Middle frontal gyrus (tissue), 1 donor: ENCODE data around the gene CDC27.
"Not testable (repeated sequence)": the region's sequence is repeated elsewhere in the genome, so short reads cannot be mapped to it uniquely, and the experiment has no call there.

Experiments used
- DNase-seq: peaks from one replicate; pipeline ENCODE4 v3.0.0-alpha.2; 2015; ENCODE audit warnings: low spot score; ENCODE audit errors: extremely low spot score

CDC27 gene

DNA sequence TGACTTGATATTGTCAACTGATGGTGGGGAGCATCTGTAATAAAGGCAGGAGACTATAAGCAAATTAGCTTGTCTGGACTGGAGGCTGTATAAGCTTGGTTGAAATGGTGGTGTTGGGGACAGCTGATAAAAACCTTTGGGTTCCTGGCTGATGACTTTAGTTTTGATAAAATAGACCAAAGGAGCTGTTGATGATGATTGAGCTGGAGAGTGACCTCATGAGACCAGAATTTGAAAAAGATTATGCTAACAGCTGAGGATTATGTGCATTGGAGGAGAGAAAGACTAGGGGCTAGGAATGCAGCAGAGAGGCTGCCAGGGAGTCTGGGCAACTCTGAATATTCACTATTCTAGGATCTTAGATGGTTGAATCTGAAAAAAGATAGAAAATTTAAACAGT is 8.7 kb upstream of the CDC27 start:
- DNase-seq = no peak

DNA sequence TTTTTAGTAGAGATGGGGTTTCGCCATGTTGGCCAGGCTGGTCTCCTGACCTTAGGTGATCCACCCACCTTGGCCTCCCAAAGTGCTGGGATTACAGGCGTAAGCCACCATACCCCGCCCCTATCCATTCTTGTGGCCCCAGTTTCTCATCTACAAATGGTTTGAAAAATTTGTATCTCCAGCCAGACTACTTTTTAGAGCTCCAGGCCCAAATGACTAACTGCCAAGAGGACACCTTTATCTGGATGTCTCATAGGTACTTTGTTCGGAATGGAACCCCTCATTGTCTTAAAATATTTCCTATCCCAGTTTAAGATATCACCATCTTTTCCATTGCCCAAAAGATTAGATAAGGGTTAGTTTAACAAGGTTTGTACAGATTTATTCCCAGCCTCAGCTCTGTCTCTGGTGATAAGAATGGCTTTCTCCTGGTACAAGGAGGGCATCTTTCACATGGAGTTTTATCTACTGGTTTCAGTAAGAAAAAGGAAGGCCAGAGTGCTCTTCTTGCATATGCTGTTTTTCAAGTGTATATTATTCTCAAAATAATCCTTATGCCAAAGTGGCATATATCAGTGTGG is 4.9 kb upstream of the CDC27 start:
- DNase-seq = no peak

DNA sequence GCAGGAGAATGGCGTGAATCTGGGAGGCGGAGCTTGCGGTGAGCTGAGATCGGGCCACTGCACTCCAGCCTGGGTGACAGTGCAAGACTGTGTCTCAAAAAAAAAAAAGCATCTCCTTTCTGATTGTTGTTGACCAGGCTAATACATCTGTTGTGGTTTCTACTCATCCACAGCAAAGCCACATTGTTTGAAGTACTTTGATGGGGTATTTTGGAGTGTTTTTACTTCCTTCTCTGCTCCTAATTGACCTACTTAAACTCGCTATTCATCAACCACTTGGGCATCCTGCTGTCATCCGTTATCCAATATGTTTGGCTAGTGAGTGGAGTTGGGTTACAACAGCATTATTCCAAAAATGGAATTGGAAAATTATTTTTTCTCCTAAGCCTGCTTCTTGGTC is 3.5 kb upstream of the CDC27 start:
- DNase-seq = no peak

DNA sequence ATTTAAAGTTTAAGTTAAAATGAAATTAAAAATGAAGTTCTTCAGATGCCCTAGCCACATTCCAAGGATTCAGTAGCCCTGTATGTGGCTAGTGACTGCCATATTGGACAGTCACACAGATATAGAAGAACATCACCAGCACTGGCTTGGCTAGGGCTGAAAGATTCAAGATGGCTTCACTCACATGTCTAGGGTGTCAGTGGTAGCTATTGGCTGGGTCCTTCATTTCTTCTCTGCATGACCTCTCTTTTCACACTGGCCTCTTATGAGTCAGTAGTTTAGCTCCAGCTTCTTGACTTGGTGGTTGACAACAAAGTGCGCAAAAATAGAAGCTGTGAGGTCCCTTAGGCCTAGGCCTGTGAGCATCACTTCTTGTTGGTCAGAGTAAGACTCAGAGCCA is 1.7 kb upstream of the CDC27 start:
- no peak for DNase-seq

DNA sequence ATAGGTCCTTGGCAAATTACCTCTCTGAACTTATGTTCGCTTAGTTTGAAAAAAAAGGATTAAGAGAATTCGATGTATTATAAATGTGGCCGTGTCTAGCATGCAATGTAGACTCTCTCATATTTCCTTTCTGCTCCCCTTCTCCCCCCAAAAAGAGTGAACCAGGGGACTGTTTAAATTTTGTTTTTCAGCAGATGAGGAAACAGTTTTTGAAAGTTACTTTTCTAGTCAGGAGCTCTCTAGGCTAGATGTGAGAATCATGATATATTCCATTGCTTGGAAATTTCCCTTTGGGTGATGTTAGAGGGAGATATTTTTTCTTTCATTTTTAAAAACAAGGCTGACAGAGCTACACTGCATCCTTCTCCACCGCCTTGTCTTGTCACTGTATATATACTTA is 1.1 kb upstream of the CDC27 start:
- DNase-seq = no peak

DNA sequence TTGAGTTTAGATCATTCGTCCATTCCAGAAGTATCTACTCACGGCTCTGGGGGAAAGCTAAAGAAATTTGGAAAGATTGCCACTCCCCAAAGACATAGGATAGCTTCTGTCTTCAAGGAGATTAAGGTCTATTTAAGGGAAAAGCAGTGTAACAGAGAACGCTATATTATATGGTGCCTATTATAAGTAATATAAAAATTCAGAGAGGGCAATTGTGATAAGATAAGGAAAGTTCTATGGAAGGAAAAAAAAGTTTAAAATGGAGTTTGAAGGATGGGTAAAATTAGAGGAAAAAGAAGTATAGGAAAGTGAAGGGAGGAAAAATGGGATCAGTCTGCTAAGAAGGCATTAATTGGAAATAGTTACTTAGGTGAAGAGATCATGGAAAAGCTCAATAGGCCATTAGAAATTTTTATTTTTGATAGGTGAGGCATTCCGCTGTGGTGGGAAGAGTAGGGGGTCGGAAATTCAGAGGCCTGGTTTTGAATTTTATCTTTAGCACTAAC is 690 bp upstream of the CDC27 start:
- no peak for DNase-seq

DNA sequence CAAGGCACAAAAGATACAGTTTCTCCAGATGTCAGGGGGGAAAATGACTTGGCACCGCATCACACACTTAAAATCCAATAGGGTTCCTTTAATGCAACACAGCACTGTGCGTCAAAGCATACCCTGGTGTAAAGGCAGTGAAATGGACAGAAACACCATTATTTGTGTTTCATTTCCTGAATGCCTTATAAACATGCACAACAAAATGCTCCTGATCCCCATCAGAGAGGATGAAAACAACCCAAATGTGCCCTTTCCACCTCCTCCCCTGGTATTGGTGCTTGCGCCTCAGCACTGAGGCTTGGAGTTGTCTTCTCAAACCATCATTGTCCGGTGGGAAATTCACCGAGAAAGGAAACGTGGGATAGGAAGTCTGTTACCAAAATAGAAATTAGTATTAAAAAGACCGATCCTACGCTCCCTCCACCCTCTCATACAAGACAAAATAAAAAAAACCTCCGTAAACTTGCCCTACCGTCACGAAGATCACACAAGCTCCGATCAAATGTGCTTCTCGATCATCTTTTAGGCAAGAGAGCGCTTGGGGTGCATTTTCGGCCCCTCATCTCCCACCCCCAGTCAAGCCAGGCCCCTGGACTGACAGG is 722 bp downstream of the CDC27 start:
- no peak for DNase-seq

DNA sequence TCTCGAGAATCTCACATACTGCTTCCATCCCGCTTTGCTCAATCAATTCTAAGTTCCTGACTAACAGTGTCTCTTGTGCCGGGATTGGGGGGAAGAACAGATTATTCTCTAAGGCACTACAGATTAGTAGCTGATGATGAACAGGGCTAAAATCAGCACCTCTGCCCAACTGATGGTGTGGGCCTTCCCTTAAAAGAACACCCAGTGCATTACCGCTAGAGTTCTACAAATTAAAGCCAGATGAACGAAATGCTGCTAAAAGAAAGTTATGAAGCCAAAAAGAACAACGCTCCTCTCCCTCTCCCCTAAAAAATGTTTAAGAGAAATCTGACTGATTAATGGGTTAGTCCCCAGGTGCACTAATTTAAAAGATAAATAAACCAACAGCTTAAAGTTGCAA is 4.4 kb downstream of the CDC27 start:
- no peak for DNase-seq

DNA sequence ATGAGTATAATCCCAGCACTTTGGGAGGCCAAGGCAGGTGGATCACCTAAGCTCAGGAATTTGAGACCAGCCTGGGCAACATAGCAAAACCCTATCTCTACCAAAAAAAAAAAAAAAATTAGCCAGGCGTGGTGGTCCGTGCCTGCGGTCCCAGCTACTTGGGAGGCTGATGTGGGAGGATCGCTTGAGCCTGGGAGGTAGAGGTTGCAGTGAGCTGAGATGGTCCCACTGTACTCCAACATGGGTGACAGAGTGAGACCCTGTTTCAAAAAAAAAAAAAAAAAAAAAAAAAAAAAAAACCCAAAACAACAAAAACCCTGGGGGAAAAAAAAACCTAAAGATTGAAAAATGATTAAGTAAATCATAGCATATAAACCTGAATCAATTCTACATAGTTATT is 8.1 kb downstream of the CDC27 start:
- not testable (repeated sequence) for DNase-seq

DNA sequence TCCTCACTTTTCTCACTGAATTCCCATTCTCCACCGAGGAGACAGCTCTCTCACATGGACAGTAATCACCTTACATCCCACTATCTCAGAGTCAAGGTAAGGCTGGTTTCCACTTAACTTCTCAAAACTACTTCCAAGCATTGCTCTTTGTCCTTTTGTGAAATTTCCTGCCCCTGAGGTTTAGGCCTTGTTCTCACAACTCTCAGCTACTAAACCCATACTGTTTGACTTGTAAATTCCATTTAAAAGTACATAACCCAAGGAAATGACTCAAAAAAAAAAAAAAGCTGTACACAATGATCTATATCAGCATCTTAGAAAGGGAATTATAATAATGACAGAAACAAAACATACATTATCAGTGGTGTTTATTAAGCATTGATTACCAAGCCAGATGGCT is 8.8 kb downstream of the CDC27 start:
- no peak for DNase-seq

DNA sequence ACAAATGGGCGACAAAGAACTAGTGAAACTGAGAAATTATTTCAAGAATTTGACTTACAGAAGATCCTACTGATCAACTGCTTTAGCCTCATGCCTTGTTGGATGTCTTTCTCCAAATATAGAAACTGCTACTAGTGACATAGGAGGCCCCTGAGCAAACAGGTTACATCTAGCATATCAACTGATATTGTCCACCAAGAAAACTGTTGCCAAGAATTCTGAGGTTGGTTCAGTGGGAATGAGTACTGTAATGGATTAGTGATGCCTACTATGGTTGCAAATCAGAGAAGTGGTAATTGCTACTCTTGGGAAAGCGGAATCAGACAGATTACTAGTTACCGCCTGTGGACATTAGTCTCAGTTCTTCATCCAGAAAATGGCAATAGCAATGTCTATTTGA is 10.0 kb downstream of the CDC27 start:
- DNase-seq = no peak

DNA sequence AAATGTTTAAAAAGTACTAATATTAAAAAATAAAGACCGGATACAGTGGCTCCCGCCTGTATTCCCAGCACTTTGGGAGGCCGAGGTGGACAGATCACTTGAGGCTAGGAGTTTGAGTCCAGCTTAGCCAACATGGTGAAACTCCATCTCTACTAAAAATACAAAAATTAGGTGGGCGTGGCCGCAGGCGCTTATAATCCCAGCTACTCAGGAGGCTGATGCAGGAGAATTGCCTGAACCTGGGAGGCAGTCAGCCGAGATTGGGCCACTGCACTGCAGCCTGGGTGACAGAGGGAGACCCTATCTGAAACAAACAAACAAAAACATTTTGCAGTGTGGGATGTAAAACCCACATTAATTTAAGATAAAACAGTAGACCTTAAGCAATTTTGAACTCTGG is 11.8 kb downstream of the CDC27 start:
- DNase-seq = no peak

DNA sequence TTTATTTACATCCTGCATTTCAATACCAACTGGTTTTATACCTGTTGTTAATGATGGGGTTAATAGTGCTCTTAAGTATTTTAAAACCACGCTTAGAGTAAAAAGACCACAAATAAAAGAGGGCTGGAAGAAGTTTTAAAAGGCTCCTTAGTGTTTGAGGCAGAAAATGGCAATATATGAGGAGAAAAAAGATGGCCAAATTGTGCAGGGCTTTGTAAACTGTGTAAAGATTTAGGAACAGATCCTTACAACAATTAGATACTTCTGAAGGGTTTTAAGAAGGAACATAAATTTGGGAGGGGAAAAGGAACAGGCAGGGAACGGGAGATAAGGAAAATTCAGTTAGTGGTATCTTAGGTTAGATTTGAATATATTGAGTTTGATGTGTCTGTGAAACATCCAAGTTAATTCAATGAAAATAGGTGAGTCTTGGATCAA is 12.7 kb downstream of the CDC27 start:
- no peak for DNase-seq

DNA sequence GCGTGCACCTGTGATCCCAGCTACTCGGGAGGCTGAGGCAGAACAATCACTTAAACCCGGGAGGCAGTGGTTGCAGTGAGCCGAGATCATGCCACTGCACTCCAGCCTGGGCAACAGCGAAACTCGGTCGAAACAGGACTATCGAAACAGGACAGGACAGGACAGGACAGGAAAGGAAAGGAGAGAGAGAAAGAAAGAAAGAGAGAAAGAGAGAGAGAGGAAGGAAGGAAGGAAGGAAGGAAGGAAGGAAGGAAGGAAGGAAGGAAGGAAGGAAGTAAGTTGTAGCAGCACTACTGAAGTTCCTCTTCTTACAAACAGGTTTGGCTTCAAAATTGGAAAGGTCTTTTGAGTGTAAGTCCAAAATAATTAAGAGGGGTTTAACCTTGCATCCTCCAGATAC is 14.3 kb downstream of the CDC27 start:
- not testable (repeated sequence) for DNase-seq

DNA sequence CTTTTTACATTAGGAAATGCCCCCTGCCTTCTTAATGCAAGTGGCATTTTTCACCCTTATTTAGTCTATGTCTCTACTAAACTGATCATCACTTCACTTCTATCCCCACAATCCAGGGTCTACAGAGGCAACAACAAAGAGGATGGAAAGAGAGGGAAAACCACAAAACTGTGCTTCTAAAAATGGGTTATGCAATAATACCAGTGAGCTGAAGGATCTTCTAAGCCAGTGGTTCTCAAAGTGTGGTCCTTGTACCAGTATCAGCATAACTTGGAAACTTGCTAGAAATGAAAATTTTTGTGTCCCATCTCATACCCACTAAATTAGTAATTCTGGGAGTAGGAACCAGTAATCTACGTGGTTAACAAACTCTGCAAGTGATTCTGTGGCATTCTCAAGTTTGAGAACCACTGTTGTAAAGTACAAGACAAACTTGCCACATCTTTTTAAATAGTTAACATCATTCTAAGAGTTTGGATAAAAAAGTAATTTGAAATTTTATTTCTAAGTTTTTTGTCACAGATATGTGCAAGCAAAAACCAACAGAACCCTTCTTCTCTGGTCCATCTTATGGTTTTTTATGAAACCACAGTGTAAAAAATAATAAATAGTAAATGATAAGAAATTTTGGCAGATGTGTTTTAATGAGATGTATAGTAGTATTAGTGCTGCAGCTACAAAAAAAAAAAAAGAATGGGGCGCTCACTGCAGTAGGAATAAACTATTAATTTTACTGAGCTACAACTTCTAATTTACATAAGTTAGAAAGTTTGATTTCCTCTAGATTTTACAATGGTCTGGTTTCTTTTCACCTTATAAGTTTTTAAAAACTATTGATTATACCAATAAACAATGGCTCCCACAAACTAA is 16.2 kb downstream of the CDC27 start:
- no peak for DNase-seq

DNA sequence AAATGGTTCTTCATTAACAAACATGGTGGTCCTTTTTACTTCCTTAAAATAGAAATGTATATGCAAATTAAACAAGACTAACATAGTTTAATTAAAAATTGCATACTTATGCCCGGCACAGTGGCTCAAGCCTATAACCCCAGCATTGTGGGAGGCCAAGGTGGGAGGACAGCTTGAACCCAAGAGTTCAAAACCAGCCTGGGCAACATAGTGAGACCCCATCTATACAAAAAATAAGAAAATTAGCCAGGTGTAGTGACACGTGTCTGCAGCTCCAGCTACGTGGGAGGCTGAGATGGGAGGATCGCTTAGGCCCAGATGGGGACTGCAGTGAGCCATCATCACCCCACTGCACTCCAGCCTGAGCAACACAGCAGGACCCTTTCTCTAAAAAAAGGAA is 18.4 kb downstream of the CDC27 start:
- no peak for DNase-seq

DNA sequence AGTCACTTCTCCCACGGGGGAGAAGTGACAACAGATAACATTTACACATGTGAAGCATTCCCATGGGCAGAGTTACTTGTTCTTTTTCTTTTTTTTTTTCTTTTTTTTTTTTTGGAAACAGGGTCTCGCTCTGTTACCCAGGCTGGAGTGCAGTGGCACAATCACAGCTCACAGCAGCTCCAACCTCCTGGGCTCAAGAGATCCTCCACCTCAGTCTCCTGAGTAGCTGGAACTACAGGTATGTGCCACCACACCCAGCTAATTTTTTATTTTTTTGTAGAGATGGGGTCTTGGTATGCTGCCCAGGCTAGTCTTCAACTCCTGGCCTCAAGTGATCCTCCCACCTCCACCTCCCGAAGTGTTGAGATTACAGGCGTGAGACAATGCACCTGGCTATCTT is 20.2 kb downstream of the CDC27 start:
- DNase-seq = not testable (repeated sequence)

DNA sequence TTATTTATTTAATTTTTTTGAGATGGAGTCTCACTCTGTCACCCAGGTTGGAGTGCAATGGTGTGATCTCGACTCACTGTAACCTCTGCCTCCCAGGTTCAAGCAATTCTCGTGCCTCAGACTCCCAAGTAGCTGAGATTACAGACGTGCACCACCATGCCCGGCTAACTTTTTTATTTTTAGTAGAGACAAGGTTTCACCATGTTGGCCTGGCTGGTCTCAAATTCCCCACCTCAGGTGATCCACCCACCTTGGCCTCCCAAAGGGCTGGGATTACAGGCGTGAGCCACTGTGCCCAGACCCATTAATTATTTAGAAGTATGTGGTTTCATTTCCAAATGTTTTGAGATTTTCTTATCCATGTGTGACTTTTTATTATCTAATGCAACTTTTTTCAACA is 22.2 kb downstream of the CDC27 start:
- not testable (repeated sequence) for DNase-seq

DNA sequence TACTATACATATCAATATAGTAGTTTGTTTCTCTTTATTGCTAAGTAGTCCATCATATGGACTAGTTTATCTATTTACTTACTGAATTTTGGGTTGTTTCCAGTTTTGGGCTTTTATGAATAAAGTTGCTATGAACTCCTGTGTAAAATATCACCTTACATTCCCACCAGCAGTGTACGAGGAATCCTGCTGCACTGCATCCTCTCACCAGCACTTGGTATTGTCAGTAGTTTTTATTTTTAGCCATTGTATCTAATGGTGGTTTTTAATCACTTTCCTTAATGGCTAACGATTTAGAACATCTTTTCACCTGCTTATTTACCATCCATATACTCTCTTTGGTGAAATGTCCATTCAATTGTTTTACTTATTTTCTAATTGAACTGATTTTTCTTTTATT is 24.0 kb downstream of the CDC27 start:
- no peak for DNase-seq

DNA sequence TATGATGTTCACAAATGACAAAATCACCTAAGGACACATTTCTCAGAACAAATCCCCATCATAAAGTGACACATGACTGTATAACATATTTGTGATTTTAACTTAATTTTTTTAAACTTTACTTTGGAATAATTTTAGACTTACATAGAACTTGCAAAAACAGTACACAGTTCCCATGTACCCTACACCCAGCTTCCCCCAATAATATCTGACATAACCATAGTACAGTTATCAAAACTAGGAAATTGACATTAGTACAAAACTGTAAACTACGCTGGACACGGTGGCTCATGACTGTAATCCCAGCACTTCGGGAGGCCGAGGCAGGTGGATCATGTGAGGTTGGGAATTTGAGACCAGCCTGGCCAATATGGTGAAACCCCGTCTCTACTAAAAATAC is 24.8 kb downstream of the CDC27 start:
- no peak for DNase-seq

DNA sequence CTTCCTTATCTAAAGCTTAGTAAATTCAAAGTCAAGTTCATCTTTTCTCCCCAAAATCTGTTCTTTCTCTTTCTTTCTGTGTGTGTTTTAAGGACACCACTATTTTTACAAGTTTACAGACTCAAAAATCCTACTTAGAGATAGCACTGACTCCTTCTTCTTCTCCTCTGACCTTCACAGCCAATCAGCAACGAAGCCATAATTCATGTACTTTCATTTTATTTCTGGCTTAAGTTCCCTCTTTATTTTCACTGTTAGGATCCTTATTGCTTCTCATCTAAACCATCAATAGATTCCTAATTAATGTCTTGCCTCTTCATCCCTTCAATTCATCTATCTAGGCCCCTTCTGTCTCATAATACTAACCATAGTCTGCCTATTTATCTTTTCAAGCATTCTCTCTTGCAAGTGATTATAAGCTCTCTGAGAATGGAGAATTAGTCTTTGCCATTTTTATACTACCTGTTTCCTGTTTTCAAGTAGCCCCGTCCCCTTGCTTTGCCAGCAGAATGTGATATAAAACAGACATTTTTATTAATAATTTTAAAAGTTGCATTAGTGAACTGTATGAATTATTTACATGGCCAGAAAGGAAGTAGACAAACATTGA is 27.0 kb downstream of the CDC27 start:
- DNase-seq = no peak

DNA sequence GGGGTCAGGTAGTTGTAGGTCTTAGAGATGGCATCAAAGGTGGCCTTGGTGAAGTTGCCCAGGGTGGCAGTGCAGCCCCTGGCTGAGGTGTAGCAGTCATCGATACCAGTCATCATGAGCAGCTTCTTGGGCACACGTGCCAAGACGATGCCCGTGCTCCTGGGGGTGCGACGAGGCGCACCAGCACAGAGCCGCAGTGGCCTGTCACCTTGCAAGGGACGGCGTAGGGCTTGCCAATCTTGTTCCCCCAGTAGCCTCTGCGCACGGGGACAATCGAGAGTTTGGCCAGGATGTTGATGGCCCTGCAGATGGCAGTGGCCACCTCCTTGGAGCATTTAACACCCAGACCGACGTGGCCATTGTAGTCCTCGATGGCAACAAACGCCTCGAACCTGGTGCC is 29.8 kb downstream of the CDC27 start:
- DNase-seq = no peak
